ENCODE data around the gene NDST3.

DNA sequence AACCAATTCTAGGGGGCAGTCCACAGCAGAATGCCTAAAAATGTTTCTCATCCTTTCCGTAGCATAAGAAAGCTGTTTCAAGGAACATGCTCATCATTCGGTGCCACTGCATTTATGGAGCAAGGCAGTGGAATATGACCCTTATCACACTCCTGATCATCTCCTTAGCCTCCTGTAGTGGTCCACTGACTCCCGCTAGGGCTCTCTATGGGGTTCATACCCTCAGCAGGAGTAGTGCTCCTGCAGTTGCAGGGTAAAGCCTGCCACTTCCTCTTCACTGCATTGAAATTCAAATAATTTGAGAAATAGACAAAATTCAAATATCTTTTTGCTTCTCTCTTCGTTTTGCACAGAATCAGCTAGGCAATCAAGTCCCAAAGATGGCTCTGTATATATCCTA is 107.0 kb downstream of the NDST3 start:
- TF ChIP-seq RARB (CRISPR knock-in tag; IDR thresholded peaks at IDR 0.05): no peak
- no peak for TF ChIP-seq ZNF70 (CRISPR knock-in tag; IDR thresholded peaks at IDR 0.05)
- TF ChIP-seq ARNTL (CRISPR knock-in tag; IDR thresholded peaks at IDR 0.05; ENCODE audit: borderline replicate concordance, low read depth): no peak
